ENCODE measurements around the gene PTPRD.

Gene PTPRD

DNA sequence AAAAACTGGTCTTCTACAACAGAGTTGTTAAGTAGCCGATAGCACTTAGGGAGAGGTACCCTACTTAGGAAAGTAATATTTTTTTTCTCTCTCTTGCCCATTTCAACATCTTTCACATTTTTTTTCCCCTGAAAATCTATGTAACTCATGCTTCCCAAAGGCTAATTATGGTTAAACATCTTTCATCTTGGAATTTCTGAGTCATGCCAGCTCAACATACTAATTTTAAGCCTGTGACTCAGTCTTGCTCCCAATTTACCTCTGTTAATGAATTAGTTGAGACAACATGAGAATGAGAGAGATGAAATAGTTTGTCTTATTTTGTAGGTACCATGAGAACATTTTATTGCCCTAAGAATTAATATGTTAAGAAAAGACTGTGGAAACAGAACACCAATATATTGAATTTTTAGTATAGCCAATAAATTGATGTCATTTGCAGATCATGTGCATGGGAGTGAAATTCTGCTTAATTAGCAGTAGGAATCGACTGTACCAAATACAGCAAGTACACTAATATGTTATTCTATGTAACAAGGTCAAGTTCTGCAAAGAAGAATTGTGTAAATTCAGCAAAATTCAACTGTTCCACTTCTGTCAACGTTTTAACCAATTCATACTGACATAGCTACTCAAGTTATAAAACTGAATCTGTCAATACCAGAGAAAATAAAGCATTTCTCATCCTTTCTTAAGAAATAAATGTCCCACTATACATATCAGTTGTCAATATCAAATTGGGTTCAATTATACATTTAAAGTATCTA, 550.0 kb downstream of the PTPRD start:
- Histone ChIP-seq H3K27me3 (ENCODE audit: control insufficient read depth in 1 of 2, insufficient read depth in 2 of 2, low read length in 2 of 2) (no peaks in the 10 kb centered on the region), H3K4me1 (ENCODE audit: control insufficient read depth, insufficient read depth, low read length) (no peaks in the 10 kb centered on the region), H3K9ac (ENCODE audit: low read length in 2 of 2) (no peak overlapping the region), H3K27ac (ENCODE audit: low read length) (no peak overlapping the region), H3K4me3 (ENCODE audit: low read length in 2 of 2) (no peak overlapping the region), H3K36me3 (ENCODE audit: control insufficient read depth in 2 of 2, insufficient read depth in 2 of 2, low read length in 2 of 2) (no peaks in the 10 kb centered on the region), H3K9me3 (ENCODE audit: control insufficient read depth in 2 of 2, low read length in 2 of 2) (no peaks in the 10 kb centered on the region)

DNA sequence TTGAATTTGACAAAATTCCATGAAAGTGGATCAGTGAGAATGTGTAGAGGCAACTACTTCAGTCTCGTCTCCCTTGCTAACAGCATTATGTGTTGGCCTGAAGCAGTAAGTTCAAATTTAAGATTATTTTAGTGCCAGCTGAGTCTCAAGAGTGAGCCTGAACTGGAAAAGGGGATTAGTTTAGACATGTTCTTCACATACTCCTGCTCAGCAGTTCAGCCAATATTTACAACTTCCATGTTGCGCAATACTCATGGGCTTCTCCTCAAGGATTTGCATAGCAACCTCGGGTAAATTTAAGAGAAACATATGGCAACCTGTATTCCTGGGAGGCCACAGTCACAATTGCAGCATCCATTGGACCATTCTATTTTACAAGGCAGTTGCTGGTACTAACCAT, 553.8 kb downstream of the PTPRD start:
- no peak overlapping the region for H3K27ac ChIP-seq (ENCODE audit: low read length)
- no peaks in the 10 kb centered on the region for H3K9me3 ChIP-seq (ENCODE audit: control insufficient read depth in 2 of 2, low read length in 2 of 2)
- H3K4me1 ChIP-seq (ENCODE audit: control insufficient read depth, insufficient read depth, low read length) = no peaks in the 10 kb centered on the region
- H3K36me3 ChIP-seq (ENCODE audit: control insufficient read depth in 2 of 2, insufficient read depth in 2 of 2, low read length in 2 of 2) = no peaks in the 10 kb centered on the region
- H3K4me3 ChIP-seq (ENCODE audit: low read length in 2 of 2) = no peak overlapping the region
- no peak overlapping the region for H3K9ac ChIP-seq (ENCODE audit: low read length in 2 of 2)
- no peaks in the 10 kb centered on the region for H3K27me3 ChIP-seq (ENCODE audit: control insufficient read depth in 1 of 2, insufficient read depth in 2 of 2, low read length in 2 of 2)

DNA sequence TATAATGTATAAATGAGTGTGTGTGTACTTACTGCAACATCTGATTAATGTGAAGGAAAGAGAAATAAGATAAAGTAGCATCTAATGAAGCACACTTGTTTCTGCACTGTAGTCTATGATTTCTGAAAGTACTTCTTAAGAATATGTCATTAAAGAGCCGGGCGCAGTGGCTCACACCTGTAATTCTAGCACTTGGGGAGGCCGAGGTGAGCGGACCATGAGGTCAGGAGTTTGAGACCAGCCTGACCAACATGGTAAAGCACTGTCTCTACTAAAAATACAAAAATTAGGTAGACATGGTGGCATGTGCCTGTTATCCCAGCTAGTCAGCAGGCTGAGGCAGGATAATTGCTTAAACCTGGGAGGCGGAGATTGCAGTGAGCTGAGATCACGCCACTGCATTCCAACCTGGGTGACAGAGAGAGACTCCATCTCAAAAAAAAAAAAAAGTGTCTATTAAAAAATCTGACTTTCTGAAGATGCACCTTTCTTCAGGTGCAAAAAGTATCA, 556.9 kb downstream of the PTPRD start:
- Histone ChIP-seq H3K9me3 (ENCODE audit: control insufficient read depth in 2 of 2, low read length in 2 of 2) (no peaks in the 10 kb centered on the region), H3K27me3 (ENCODE audit: control insufficient read depth in 1 of 2, insufficient read depth in 2 of 2, low read length in 2 of 2) (no peaks in the 10 kb centered on the region), H3K36me3 (ENCODE audit: control insufficient read depth in 2 of 2, insufficient read depth in 2 of 2, low read length in 2 of 2) (no peaks in the 10 kb centered on the region), H3K4me3 (ENCODE audit: low read length in 2 of 2) (no peak overlapping the region), H3K9ac (ENCODE audit: low read length in 2 of 2) (no peak overlapping the region), H3K4me1 (ENCODE audit: control insufficient read depth, insufficient read depth, low read length) (no peaks in the 10 kb centered on the region), H3K27ac (ENCODE audit: low read length) (no peak overlapping the region)

DNA sequence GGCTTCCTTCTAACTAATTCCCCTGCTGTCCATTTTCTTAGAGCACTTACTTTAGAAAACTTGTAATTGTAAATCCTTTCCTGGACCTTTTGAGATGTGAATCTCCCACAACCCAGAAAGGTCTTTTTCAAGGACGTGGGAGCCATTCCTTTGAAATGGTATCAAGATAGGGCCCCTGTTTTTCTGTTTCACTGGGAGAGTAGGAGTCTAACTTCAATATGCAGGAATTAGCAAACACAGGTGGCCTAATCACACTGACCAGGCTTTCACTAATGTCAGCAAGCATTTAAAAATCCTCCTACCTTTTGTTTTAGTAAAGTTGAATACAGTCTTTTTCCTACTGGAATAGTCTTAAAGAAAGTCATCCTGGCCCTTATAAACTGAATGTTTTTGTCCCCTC, 558.3 kb downstream of the PTPRD start:
- Histone ChIP-seq H3K9me3 (ENCODE audit: control insufficient read depth in 2 of 2, low read length in 2 of 2) (no peaks in the 10 kb centered on the region), H3K36me3 (ENCODE audit: control insufficient read depth in 2 of 2, insufficient read depth in 2 of 2, low read length in 2 of 2) (no peaks in the 10 kb centered on the region)

DNA sequence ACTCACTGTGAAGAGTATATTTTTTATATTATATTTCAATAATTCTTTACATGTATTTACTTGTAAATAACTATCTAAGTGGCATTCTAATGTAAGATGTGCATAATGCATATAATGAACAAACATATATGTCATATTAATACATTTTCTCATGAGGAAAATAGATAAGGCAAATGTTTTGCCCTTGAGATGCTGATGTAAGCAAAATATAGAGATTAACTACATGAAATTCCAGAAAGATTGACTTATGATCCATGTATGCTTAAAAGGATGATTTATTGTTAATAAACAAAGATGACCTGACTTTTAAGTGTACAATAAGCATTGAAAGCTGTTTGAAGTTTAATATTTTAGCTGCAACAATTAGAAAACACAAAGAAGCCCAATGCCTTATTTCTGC, 559.9 kb downstream of the PTPRD start:
- Histone ChIP-seq H3K4me1 (ENCODE audit: control insufficient read depth, insufficient read depth, low read length) (no peaks in the 10 kb centered on the region), H3K4me3 (ENCODE audit: low read length in 2 of 2) (no peak overlapping the region), H3K36me3 (ENCODE audit: control insufficient read depth in 2 of 2, insufficient read depth in 2 of 2, low read length in 2 of 2) (no peaks in the 10 kb centered on the region), H3K27me3 (ENCODE audit: control insufficient read depth in 1 of 2, insufficient read depth in 2 of 2, low read length in 2 of 2) (no peaks in the 10 kb centered on the region), H3K9ac (ENCODE audit: low read length in 2 of 2) (no peak overlapping the region), H3K27ac (ENCODE audit: low read length) (no peak overlapping the region), H3K9me3 (ENCODE audit: control insufficient read depth in 2 of 2, low read length in 2 of 2) (no peaks in the 10 kb centered on the region)

More for the DNA sequence above, 558.3 kb downstream of the PTPRD start:
- Histone ChIP-seq H3K4me3 (ENCODE audit: low read length in 2 of 2) (no peak overlapping the region), H3K4me1 (ENCODE audit: control insufficient read depth, insufficient read depth, low read length) (no peaks in the 10 kb centered on the region), H3K27ac (ENCODE audit: low read length) (no peak overlapping the region), H3K9ac (ENCODE audit: low read length in 2 of 2) (no peak overlapping the region), H3K27me3 (ENCODE audit: control insufficient read depth in 1 of 2, insufficient read depth in 2 of 2, low read length in 2 of 2) (no peaks in the 10 kb centered on the region)

DNA sequence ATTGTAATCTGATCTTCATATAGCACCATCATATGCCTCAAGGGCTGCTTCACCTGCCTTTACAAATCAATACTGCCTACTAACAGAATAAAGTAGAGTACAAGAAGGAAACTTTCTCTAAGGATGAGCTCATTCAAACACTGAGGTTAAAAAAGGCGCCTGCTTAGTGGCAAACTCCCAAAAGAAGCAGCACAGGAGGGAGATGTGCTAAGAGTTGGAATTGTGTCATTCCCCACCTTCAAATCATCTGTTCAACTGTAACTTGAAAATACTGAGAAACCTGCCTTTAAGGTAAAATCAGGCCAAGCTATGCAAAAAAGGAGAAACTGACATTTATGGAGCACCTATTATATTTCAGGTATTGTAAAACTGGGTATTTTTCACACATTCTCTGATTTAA, 560.6 kb downstream of the PTPRD start:
- Histone ChIP-seq H3K9ac (ENCODE audit: low read length in 2 of 2) (no peak overlapping the region), H3K9me3 (ENCODE audit: control insufficient read depth in 2 of 2, low read length in 2 of 2) (no peaks in the 10 kb centered on the region), H3K4me3 (ENCODE audit: low read length in 2 of 2) (no peak overlapping the region), H3K4me1 (ENCODE audit: control insufficient read depth, insufficient read depth, low read length) (no peaks in the 10 kb centered on the region), H3K36me3 (ENCODE audit: control insufficient read depth in 2 of 2, insufficient read depth in 2 of 2, low read length in 2 of 2) (no peaks in the 10 kb centered on the region), H3K27me3 (ENCODE audit: control insufficient read depth in 1 of 2, insufficient read depth in 2 of 2, low read length in 2 of 2) (no peaks in the 10 kb centered on the region), H3K27ac (ENCODE audit: low read length) (no peak overlapping the region)

DNA sequence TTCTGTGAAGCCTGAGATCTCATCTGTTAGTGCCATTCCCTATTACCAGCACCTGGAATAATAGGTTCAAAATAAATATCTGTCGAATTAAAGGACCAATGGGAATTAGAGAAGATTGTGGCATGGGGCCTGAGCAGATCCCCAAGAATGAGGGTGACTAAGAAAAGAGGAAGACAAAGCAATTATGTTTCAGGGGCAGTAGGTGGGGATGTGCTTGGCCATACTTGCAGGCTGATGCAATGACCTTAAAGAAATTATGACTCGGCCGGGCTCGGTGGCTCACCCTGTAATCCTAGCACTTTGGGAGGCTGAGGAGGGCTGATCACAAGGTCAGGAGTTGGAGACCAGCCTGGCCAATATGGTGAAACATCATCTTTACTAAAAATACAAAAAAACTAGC, 562.8 kb downstream of the PTPRD start:
- Histone ChIP-seq H3K9me3 (ENCODE audit: control insufficient read depth in 2 of 2, low read length in 2 of 2) (no peaks in the 10 kb centered on the region), H3K36me3 (ENCODE audit: control insufficient read depth in 2 of 2, insufficient read depth in 2 of 2, low read length in 2 of 2) (no peaks in the 10 kb centered on the region), H3K9ac (ENCODE audit: low read length in 2 of 2) (no peak overlapping the region), H3K4me1 (ENCODE audit: control insufficient read depth, insufficient read depth, low read length) (no peaks in the 10 kb centered on the region), H3K4me3 (ENCODE audit: low read length in 2 of 2) (no peak overlapping the region), H3K27ac (ENCODE audit: low read length) (no peak overlapping the region), H3K27me3 (ENCODE audit: control insufficient read depth in 1 of 2, insufficient read depth in 2 of 2, low read length in 2 of 2) (no peaks in the 10 kb centered on the region)

DNA sequence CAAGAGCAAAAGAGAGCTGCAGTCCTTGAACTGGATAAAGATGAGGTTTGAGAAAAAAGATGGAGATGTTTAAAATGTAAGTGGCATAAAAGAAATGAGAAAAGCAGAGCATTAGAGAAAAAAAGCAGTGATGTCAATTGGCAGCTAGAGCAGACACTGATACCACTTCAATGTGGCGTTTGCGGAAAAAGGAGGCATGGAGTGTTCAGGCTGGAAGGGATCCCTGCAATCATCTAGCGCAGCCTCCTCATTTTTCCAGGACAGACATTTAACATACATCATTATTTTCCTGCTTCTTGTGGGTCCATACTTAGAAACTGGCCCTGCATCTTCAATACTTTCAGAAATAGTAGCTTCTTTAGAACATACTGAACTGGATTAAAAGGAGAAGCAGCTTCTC, 563.8 kb downstream of the PTPRD start:
- no peak overlapping the region for H3K4me3 ChIP-seq (ENCODE audit: low read length in 2 of 2)
- H3K27me3 ChIP-seq (ENCODE audit: control insufficient read depth in 1 of 2, insufficient read depth in 2 of 2, low read length in 2 of 2) = no peaks in the 10 kb centered on the region
- H3K4me1 ChIP-seq (ENCODE audit: control insufficient read depth, insufficient read depth, low read length) = no peaks in the 10 kb centered on the region
- no peak overlapping the region for H3K9ac ChIP-seq (ENCODE audit: low read length in 2 of 2)
- no peaks in the 10 kb centered on the region for H3K36me3 ChIP-seq (ENCODE audit: control insufficient read depth in 2 of 2, insufficient read depth in 2 of 2, low read length in 2 of 2)
- no peaks in the 10 kb centered on the region for H3K9me3 ChIP-seq (ENCODE audit: control insufficient read depth in 2 of 2, low read length in 2 of 2)
- no peak overlapping the region for H3K27ac ChIP-seq (ENCODE audit: low read length)

DNA sequence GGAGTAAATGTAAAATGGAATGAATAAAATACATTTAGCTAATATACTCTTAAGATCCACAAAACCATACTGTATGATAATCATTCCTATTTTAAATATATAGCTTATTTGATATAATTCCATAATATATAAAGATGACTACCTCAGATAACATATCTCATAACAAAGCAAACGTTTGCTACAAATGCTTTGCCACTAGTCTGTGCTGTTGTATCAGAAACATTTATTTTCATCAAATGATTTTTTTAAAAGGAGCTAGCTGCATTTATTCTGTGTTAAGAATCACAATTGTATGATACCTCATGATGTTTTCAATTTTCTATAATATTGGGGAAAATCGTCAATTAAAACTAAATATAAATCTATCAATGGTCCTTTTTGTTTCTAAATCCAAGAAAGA, 567.2 kb downstream of the PTPRD start:
- H3K36me3 ChIP-seq (ENCODE audit: control insufficient read depth in 2 of 2, insufficient read depth in 2 of 2, low read length in 2 of 2) = no peaks in the 10 kb centered on the region
- H3K9me3 ChIP-seq (ENCODE audit: control insufficient read depth in 2 of 2, low read length in 2 of 2) = no peaks in the 10 kb centered on the region
- no peak overlapping the region for H3K4me3 ChIP-seq (ENCODE audit: low read length in 2 of 2)
- H3K27ac ChIP-seq (ENCODE audit: low read length) = no peak overlapping the region
- H3K4me1 ChIP-seq (ENCODE audit: control insufficient read depth, insufficient read depth, low read length) = no peaks in the 10 kb centered on the region
- no peaks in the 10 kb centered on the region for H3K27me3 ChIP-seq (ENCODE audit: control insufficient read depth in 1 of 2, insufficient read depth in 2 of 2, low read length in 2 of 2)
- no peak overlapping the region for H3K9ac ChIP-seq (ENCODE audit: low read length in 2 of 2)

DNA sequence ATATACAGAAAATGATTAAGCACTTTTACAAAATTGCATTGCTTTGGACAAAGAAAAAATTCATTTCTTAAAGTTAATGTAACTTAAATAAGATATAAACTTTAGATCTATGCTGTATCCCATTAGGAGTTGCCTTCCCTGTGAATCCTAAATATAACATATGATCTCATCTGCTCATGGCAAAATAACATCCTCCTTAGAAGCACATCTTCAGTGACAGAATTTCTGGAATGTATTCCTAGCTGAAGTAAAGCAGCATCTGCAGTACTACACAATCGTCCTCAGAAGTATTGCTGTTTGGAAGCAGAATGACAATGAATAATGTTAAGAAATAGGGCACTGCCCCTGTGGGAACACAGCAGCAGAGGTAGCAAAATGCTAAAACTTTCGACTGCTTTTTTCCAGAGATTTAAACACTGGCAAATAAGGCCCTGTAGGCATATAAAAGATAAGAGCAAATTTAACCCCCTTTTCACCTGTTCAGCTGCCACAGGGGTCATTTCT, 571.0 kb downstream of the PTPRD start:
- H3K4me3 ChIP-seq (ENCODE audit: low read length in 2 of 2) = no peak overlapping the region
- H3K36me3 ChIP-seq (ENCODE audit: control insufficient read depth in 2 of 2, insufficient read depth in 2 of 2, low read length in 2 of 2) = no peaks in the 10 kb centered on the region
- no peaks in the 10 kb centered on the region for H3K27me3 ChIP-seq (ENCODE audit: control insufficient read depth in 1 of 2, insufficient read depth in 2 of 2, low read length in 2 of 2)
- no peak overlapping the region for H3K27ac ChIP-seq (ENCODE audit: low read length)
- H3K9ac ChIP-seq (ENCODE audit: low read length in 2 of 2) = no peak overlapping the region
- no peaks in the 10 kb centered on the region for H3K9me3 ChIP-seq (ENCODE audit: control insufficient read depth in 2 of 2, low read length in 2 of 2)
- no peaks in the 10 kb centered on the region for H3K4me1 ChIP-seq (ENCODE audit: control insufficient read depth, insufficient read depth, low read length)

DNA sequence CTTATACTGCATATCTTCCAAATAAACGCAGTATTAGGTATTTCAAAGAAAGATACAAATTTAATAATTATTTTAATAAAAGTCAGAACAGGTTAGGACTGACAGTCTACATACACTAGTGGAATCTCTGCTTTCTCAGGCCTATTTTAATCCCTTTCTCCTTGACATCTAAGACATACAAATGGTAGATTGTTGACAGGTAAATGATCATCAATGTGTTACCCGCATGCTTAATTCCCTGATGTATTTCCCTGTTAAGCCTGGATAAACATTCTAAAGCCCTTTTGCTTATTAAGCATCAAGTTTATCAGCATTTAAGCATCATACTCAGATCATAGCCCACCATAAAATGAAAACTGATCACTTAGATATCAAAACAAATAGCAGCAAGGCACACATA, 576.7 kb downstream of the PTPRD start:
- Histone ChIP-seq H3K27me3 (ENCODE audit: control insufficient read depth in 1 of 2, insufficient read depth in 2 of 2, low read length in 2 of 2) (no peaks in the 10 kb centered on the region), H3K9me3 (ENCODE audit: control insufficient read depth in 2 of 2, low read length in 2 of 2) (no peaks in the 10 kb centered on the region), H3K4me1 (ENCODE audit: control insufficient read depth, insufficient read depth, low read length) (no peaks in the 10 kb centered on the region), H3K9ac (ENCODE audit: low read length in 2 of 2) (no peak overlapping the region), H3K27ac (ENCODE audit: low read length) (no peak overlapping the region), H3K36me3 (ENCODE audit: control insufficient read depth in 2 of 2, insufficient read depth in 2 of 2, low read length in 2 of 2) (no peaks in the 10 kb centered on the region), H3K4me3 (ENCODE audit: low read length in 2 of 2) (no peak overlapping the region)
